K562 (cell line): ENCODE data around the gene SLC2A10. TPM values are rescaled to one million over a fixed set of nuclear protein-coding genes. Genes with fewer than 3 reads are reported as not detected.

Source experiments
- EP400 ChIP-seq: fragments of 450-650 bp; IDR thresholded peaks from 2 replicates; pipeline ENCODE4 v1.6.1; 2017; ENCODE audit warnings: antibody characterized with exemption, mild to moderate bottlenecking, moderate library complexity
- GABPB1 ChIP-seq: sonication (generic); formaldehyde crosslinking; IDR thresholded peaks from 2 replicates; pipeline ENCODE4 v1.8.0; 2022; ENCODE audit warnings: mild to moderate bottlenecking, missing genetic modification reagents
- KDM5B ChIP-seq: fragments of 200-600 bp; sonication (generic); IDR thresholded peaks from 2 replicates; pipeline ENCODE4 v1.6.1; 2012; ENCODE audit warnings: low read depth, mild to moderate bottlenecking, moderate library complexity, low read length, control low read depth, inconsistent platforms; ENCODE audit not compliant: insufficient replicate concordance
- L3MBTL2 ChIP-seq: fragments of 450-650 bp; IDR thresholded peaks from 2 replicates; pipeline ENCODE4 v1.6.1; 2016; ENCODE audit warnings: mild to moderate bottlenecking, moderate library complexity
- LARP7 ChIP-seq: fragments of 450-650 bp; IDR thresholded peaks from 2 replicates; pipeline ENCODE4 v1.6.1; 2016
- PHF20 ChIP-seq: fragments of 450-650 bp; IDR thresholded peaks from 2 replicates; pipeline ENCODE4 v1.6.1; 2018; ENCODE audit not compliant: partially characterized antibody
- SOX6 ChIP-seq: fragments of 450-650 bp; IDR thresholded peaks from 2 replicates; pipeline ENCODE4 v1.6.1; 2014; ENCODE audit warnings: mild to moderate bottlenecking
- ZBTB1 ChIP-seq: sonication (generic); formaldehyde crosslinking; IDR thresholded peaks from 2 replicates; pipeline ENCODE4 v1.8.1; 2023; ENCODE audit warnings: missing genetic modification reagents, low read depth, mild to moderate bottlenecking, borderline replicate concordance
- ZBTB7A ChIP-seq: IDR thresholded peaks from 2 replicates; pipeline ENCODE4 v1.6.1; 2011; ENCODE audit warnings: low read depth, mild to moderate bottlenecking, low read length, moderate library complexity, borderline replicate concordance; ENCODE audit not compliant: control insufficient read depth
- ZC3H4 ChIP-seq: sonication (generic); formaldehyde crosslinking; IDR thresholded peaks from 2 replicates; pipeline ENCODE4 v1.9.0; 2021; ENCODE audit warnings: missing genetic modification reagents, borderline replicate concordance
- polyA plus RNA-seq, 8 experiments: library from polyadenylated mRNA; depleted of rRNA in 4 of 8; stranded (reverse) in 5 of 8; unstranded in 3 of 8; fragments of >200 nt; fragmentation: Nextera tagmentation in 2 of 8; fragmentation: Illumina TruSeq in 1 of 8; extraction: Ambion mirVana in 2 of 8; extraction: Trizol in 1 of 8; gene quantifications; 2 replicates each; pipeline versions ENCODE4 v1.2.1 to v1.2.3, GENCODE V29; 2011 to 2014; ENCODE audit warnings: inconsistent platforms in 1 of 8, missing spikeins in 1 of 8
- total RNA-seq, 7 experiments: library from RNA; depleted of rRNA in 6 of 7; stranded (reverse); fragments of >200 nt in 6 of 7; fragmentation: Illumina TruSeq in 2 of 7; extraction: Trizol in 2 of 7; gene quantifications; 2 replicates each; pipeline versions ENCODE4 v1.2.1 to v1.2.3, GENCODE V29; 2011 to 2021; ENCODE audit warnings: low replicate concordance in 1 of 7
- TF ChIP-seq, protein P1 (sequence below): fragments of 450-650 bp; IDR thresholded peaks from 2 replicates; pipeline ENCODE4 v1.6.1; 2016; ENCODE audit warnings: borderline replicate concordance
- TF ChIP-seq, protein P2 (sequence below), 2 experiments: fragments of 450-650 bp; formaldehyde crosslinking in 1 of 2; IDR thresholded peaks; 2 replicates each; pipeline versions ENCODE4 v1.4.0 to v1.6.1; 2014 to 2020; ENCODE audit warnings: mild to moderate bottlenecking in 2 of 2, borderline replicate concordance in 1 of 2, low read depth in 1 of 2
- TF ChIP-seq, protein P3 (sequence below), 2 experiments: fragments of 250-450 bp in 1 of 2; fragments of 450-650 bp in 1 of 2; sonication (Bioruptor Pico) in 1 of 2; IDR thresholded peaks; 2 replicates each; pipeline versions ENCODE4 v1.6.1 to v1.8.0; 2016 to 2021; ENCODE audit warnings: mild to moderate bottlenecking in 2 of 2, moderate library complexity in 2 of 2, missing compliant biosample characterization in 1 of 2, missing genetic modification characterization in 1 of 2
- TF ChIP-seq, protein P4 (sequence below): IDR thresholded peaks from 2 replicates; pipeline ENCODE4 v1.6.1; 2011; ENCODE audit not compliant: insufficient read length; ENCODE audit errors: extremely low read depth

SLC2A10 gene
- total and polyA plus RNA-seq, 9 of the 15 experiments (the other 6 are each of a cell fraction or from before 2014, with no cell fraction given): 0.01 to 1.8 (median 0.10) TPM

DNA sequence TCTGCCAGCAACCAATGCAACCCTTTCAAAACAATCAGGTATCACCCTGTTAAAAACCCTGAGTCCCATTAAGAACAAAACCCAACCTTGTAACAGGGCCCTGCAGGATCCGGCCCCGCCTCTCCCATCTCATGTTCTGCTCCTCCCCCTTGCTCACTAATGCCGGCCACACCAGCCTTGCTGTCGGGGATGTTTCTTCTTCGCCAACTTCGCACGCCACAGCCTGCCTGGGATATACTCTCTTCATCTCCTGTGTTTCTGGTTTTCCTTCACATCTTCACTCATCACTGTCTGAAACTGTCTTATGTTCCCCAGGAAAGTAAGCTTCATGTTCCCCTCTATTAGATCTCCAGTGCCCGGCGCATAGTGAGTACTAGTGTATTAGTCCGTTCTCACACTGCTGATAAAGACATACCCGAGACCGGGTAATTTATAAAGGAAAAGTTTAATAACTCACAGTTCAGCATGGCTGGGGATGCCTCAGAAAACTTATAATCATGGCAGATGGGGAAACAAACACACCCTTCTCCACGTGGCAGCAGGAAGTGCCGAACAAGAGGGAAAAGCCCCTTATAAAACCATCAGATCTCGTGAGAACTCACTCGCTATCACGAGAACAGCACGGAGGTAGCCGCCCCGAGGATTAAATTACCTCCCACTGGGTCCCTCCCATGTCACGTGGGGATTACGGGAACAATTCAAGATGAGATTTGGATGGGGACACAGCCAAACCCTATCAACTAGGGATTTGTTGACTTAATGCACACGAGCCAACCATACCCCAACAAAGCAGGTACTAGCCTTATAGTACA lies 25.3 kb upstream of the SLC2A10 start (continued):
- TF ChIP-seq, protein P1, sequence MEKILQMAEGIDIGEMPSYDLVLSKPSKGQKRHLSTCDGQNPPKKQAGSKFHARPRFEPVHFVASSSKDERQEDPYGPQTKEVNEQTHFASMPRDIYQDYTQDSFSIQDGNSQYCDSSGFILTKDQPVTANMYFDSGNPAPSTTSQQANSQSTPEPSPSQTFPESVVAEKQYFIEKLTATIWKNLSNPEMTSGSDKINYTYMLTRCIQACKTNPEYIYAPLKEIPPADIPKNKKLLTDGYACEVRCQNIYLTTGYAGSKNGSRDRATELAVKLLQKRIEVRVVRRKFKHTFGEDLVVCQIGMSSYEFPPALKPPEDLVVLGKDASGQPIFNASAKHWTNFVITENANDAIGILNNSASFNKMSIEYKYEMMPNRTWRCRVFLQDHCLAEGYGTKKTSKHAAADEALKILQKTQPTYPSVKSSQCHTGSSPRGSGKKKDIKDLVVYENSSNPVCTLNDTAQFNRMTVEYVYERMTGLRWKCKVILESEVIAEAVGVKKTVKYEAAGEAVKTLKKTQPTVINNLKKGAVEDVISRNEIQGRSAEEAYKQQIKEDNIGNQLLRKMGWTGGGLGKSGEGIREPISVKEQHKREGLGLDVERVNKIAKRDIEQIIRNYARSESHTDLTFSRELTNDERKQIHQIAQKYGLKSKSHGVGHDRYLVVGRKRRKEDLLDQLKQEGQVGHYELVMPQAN: peak; percentile 95
- TF ChIP-seq, protein P2, sequence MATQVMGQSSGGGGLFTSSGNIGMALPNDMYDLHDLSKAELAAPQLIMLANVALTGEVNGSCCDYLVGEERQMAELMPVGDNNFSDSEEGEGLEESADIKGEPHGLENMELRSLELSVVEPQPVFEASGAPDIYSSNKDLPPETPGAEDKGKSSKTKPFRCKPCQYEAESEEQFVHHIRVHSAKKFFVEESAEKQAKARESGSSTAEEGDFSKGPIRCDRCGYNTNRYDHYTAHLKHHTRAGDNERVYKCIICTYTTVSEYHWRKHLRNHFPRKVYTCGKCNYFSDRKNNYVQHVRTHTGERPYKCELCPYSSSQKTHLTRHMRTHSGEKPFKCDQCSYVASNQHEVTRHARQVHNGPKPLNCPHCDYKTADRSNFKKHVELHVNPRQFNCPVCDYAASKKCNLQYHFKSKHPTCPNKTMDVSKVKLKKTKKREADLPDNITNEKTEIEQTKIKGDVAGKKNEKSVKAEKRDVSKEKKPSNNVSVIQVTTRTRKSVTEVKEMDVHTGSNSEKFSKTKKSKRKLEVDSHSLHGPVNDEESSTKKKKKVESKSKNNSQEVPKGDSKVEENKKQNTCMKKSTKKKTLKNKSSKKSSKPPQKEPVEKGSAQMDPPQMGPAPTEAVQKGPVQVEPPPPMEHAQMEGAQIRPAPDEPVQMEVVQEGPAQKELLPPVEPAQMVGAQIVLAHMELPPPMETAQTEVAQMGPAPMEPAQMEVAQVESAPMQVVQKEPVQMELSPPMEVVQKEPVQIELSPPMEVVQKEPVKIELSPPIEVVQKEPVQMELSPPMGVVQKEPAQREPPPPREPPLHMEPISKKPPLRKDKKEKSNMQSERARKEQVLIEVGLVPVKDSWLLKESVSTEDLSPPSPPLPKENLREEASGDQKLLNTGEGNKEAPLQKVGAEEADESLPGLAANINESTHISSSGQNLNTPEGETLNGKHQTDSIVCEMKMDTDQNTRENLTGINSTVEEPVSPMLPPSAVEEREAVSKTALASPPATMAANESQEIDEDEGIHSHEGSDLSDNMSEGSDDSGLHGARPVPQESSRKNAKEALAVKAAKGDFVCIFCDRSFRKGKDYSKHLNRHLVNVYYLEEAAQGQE (IDR thresholded peaks at IDR 0.05; ENCODE audit: borderline replicate concordance): peak; percentile 61
- TF ChIP-seq, protein P2 (CRISPR knock-in tag; IDR thresholded peaks at IDR 0.05; ENCODE audit: low read depth): no peak
- TF ChIP-seq EP400 (peak; percentile 96), ZBTB1 (CRISPR knock-in tag) (0 out of 2 replicates have a peak, but pooled peaks have one; percentile 37), GABPB1 (CRISPR knock-in tag) (peak; percentile 46), ZC3H4 (0 out of 2 replicates have a peak, but pooled peaks have one; percentile 20), LARP7 (no peak), SOX6 (peak; percentile 67; the same call in 1 of the 2 replicates), PHF20 (no peak), KDM5B (peak; percentile 82), L3MBTL2 (peak; percentile 88), ZBTB7A (no peak)
- TF ChIP-seq, protein P3, sequence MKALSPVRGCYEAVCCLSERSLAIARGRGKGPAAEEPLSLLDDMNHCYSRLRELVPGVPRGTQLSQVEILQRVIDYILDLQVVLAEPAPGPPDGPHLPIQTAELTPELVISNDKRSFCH (CRISPR knock-in tag; IDR thresholded peaks at IDR 0.05): no peak
- TF ChIP-seq, protein P3 (tag; IDR thresholded peaks at IDR 0.05): no peak
- TF ChIP-seq, protein P4, sequence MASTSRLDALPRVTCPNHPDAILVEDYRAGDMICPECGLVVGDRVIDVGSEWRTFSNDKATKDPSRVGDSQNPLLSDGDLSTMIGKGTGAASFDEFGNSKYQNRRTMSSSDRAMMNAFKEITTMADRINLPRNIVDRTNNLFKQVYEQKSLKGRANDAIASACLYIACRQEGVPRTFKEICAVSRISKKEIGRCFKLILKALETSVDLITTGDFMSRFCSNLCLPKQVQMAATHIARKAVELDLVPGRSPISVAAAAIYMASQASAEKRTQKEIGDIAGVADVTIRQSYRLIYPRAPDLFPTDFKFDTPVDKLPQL: peak; percentile 71
